Measurements from ENCODE around the gene APBB2. TPM values are rescaled to one million over a fixed set of nuclear protein-coding genes. Genes with fewer than 3 reads are reported as not detected.
"Not testable (repeated sequence)": the region's sequence is repeated elsewhere in the genome, so short reads cannot be mapped to it uniquely, and the experiment has no call there.

The APBB2 gene
- total RNA-seq, 1 experiment from 2014 or later: 46.0 TPM

- H3K27ac ChIP-seq: no peak overlapping the region
- CTCF ChIA-PET: interaction anchor here (0.6 to 1.2 kb wide), 6 partner anchors 15 to 1200 kb away, joined by 3 to 13 read pairs (median 4); no protein-coding TSS in a partner anchor
- H3K9me2 ChIP-seq (ENCODE audit: insufficient read depth): no peaks in the 10 kb centered on the region
- H3K79me2 ChIP-seq (ENCODE audit: low read depth): no peaks in the 10 kb centered on the region
- no peaks in the 10 kb centered on the region for H3K27me3 ChIP-seq (ENCODE audit: insufficient read depth, low read depth)
- no peak overlapping the region for H2AFZ ChIP-seq
- peak overlapping the region; percentile 53 for H3K4me2 ChIP-seq
- no peak overlapping the region for H3K4me3 ChIP-seq
- H4K20me1 ChIP-seq (ENCODE audit: insufficient read depth): no peaks in the 10 kb centered on the region
- no peaks in the 10 kb centered on the region for H3K36me3 ChIP-seq (ENCODE audit: low read depth)
- TSS peak; percentile 82 for BruUV-seq (replicated peaks)
- intact Hi-C loops (cut with micrococcal nuclease; ENCODE audit: unreplicated experiment): loop anchor here (1.0 to 10.0 kb wide), 4 partner anchors 162 to 976 kb away; partner anchors contain the start of genes APBB2, NSUN7 and UCHL1
- DNase-seq: peak; percentile 41 to 80
- H3F3A ChIP-seq (ENCODE audit: insufficient read depth, low read depth): no peaks in the 10 kb centered on the region
- TF ChIP-seq EZH2 (IDR thresholded peaks at IDR 0.05; ENCODE audit: low read depth): no peak
- TF ChIP-seq, protein P1, sequence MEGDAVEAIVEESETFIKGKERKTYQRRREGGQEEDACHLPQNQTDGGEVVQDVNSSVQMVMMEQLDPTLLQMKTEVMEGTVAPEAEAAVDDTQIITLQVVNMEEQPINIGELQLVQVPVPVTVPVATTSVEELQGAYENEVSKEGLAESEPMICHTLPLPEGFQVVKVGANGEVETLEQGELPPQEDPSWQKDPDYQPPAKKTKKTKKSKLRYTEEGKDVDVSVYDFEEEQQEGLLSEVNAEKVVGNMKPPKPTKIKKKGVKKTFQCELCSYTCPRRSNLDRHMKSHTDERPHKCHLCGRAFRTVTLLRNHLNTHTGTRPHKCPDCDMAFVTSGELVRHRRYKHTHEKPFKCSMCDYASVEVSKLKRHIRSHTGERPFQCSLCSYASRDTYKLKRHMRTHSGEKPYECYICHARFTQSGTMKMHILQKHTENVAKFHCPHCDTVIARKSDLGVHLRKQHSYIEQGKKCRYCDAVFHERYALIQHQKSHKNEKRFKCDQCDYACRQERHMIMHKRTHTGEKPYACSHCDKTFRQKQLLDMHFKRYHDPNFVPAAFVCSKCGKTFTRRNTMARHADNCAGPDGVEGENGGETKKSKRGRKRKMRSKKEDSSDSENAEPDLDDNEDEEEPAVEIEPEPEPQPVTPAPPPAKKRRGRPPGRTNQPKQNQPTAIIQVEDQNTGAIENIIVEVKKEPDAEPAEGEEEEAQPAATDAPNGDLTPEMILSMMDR (conservative IDR thresholded peaks at IDR 0.05): peak; percentile 92
- no peaks in the 10 kb centered on the region for H3K9me3 ChIP-seq (ENCODE audit: insufficient read depth, low read depth)
- POLR2A ChIA-PET (ENCODE audit: unreplicated experiment): interaction anchor here (1.0 kb wide), 1 partner anchor 348 kb away, joined by 5 read pairs; the partner anchor contains the start of gene UCHL1
- H3K4me1 ChIP-seq (replicated peaks; ENCODE audit: insufficient read depth): peaks cover 10% of the 10 kb centered on the region; the same call in 1 of the 2 replicates
Observed at GRCh38 chr4:40908702-40909362, 305.5 kb downstream of the APBB2 start.

DNA sequence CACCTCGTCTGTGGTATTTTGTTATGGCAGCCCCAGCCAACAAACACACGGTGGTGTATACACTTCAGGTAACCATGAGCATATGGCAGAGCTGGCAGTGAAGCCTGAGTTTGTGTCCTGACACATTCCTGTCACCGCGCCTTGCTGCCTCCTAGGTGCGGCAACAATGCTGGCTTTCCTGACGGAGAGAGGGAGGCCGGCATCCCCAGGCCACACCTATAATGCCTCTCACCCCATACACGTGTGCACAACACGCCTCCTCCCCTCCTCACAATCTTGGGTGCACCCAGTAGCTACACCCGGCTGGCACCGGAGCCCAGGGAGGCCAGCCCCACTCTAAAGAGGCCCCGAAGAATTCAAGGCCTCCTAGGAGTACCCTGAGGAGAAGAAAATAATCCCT lies 306.0 kb downstream of the APBB2 start:
- H3K36me3 ChIP-seq (ENCODE audit: low read depth): no peaks in the 10 kb centered on the region
- H3K27me3 ChIP-seq (ENCODE audit: insufficient read depth, low read depth): no peaks in the 10 kb centered on the region
- H4K20me1 ChIP-seq (ENCODE audit: insufficient read depth): no peaks in the 10 kb centered on the region
- peak; percentile 60 to 78 for DNase-seq
- H3K9me2 ChIP-seq (ENCODE audit: insufficient read depth): no peaks in the 10 kb centered on the region
- no TSS peak for BruUV-seq (replicated peaks)
- ChIA-PET POLR2A (ENCODE audit: unreplicated experiment) (interaction anchor here (1.0 kb wide), 1 partner anchor 348 kb away, joined by 5 read pairs; the partner anchor contains the start of gene UCHL1), CTCF (interaction anchor here (0.5 to 1.2 kb wide), 7 partner anchors 15 to 1110 kb away, joined by 3 to 13 read pairs (median 4); no protein-coding TSS in a partner anchor)
- no peak overlapping the region for H2AFZ ChIP-seq
- intact Hi-C loops (cut with micrococcal nuclease; ENCODE audit: unreplicated experiment): loop anchor here (1.0 to 10.0 kb wide), 4 partner anchors 161 to 977 kb away; partner anchors contain the start of genes APBB2, NSUN7 and UCHL1
- H3K27ac ChIP-seq: no peak overlapping the region
- H3K4me2 ChIP-seq: peak overlapping the region; percentile 53
- no peaks in the 10 kb centered on the region for H3F3A ChIP-seq (ENCODE audit: insufficient read depth, low read depth)
- H3K79me2 ChIP-seq (ENCODE audit: low read depth): no peaks in the 10 kb centered on the region
- TF ChIP-seq, protein P1 (conservative IDR thresholded peaks at IDR 0.05): no peak
- TF ChIP-seq EZH2 (IDR thresholded peaks at IDR 0.05; ENCODE audit: low read depth): no peak
- H3K4me3 ChIP-seq: no peak overlapping the region
- peaks cover 10% of the 10 kb centered on the region; the same call in 1 of the 2 replicates for H3K4me1 ChIP-seq (replicated peaks; ENCODE audit: insufficient read depth)
- H3K9me3 ChIP-seq (ENCODE audit: insufficient read depth, low read depth): no peaks in the 10 kb centered on the region

DNA sequence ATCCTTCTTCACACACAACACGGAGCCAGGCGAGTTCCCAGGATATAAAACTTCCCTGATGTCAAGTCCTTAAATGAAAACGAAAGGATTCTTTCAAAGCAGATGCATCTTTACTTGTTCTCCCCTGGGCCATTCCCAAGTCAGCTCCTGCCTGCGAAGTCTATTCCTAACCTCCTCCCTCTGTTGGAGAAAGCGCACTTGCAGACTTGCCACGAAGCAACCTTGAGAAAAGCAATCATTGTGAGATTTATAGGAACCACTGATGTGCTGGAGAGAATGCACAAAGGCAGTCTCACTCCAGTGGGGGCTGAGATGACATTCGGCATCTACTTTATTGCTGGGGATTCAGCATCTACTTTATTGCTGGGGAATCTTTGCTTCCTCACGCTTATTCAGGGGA lies 308.9 kb downstream of the APBB2 start:
- intact Hi-C loops (cut with micrococcal nuclease; ENCODE audit: unreplicated experiment): loop anchor here (5.0 to 10.0 kb wide), 2 partner anchors 158 to 979 kb away; partner anchors contain the start of gene NSUN7
- no peaks in the 10 kb centered on the region for H3K9me3 ChIP-seq (ENCODE audit: insufficient read depth, low read depth)
- TF ChIP-seq, protein P1 (conservative IDR thresholded peaks at IDR 0.05): no peak
- TF ChIP-seq EZH2 (IDR thresholded peaks at IDR 0.05; ENCODE audit: low read depth): no peak
- no peaks in the 10 kb centered on the region for H3K36me3 ChIP-seq (ENCODE audit: low read depth)
- ChIA-PET POLR2A (ENCODE audit: unreplicated experiment) (no interaction called here), CTCF (no interaction called here)
- no TSS peak for BruUV-seq (replicated peaks)
- no peaks in the 10 kb centered on the region for H3K79me2 ChIP-seq (ENCODE audit: low read depth)
- H3K27ac ChIP-seq: no peak overlapping the region
- no peaks in the 10 kb centered on the region for H4K20me1 ChIP-seq (ENCODE audit: insufficient read depth)
- H3K27me3 ChIP-seq (ENCODE audit: insufficient read depth, low read depth): no peaks in the 10 kb centered on the region
- no peak overlapping the region for H2AFZ ChIP-seq
- peaks cover 10% of the 10 kb centered on the region; the same call in 1 of the 2 replicates for H3K4me1 ChIP-seq (replicated peaks; ENCODE audit: insufficient read depth)
- H3F3A ChIP-seq (ENCODE audit: insufficient read depth, low read depth): no peaks in the 10 kb centered on the region
- no peak for DNase-seq
- H3K4me3 ChIP-seq: no peak overlapping the region
- H3K9me2 ChIP-seq (ENCODE audit: insufficient read depth): no peaks in the 10 kb centered on the region
- H3K4me2 ChIP-seq: no peak overlapping the region

DNA sequence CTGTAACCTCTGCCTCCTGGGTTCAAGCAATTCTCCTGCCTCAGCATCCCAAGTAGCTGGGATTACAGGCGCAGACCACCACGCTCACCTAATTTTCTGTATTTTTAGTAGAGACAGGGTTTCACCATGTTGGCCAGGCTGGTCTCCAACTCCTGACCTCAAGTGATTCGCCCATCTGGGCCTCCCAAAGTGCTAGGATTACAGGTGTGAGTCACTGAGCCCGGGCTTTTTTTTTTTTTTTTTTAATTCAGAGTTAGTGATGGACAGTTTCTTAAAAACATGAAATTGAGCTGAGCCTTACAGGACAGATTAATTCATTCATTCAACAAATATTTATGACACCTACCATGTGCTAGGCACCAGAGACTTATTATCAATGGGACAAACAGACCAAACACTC lies 313.8 kb downstream of the APBB2 start:
- H4K20me1 ChIP-seq (ENCODE audit: insufficient read depth); POLR2A ChIA-PET (ENCODE audit: unreplicated experiment); BruUV-seq (replicated peaks): not testable (repeated sequence)

More for the DNA sequence above, 313.8 kb downstream of the APBB2 start:
- not testable (repeated sequence) for H3F3A ChIP-seq (ENCODE audit: insufficient read depth, low read depth); H2AFZ ChIP-seq; H3K9me3 ChIP-seq (ENCODE audit: insufficient read depth, low read depth); H3K27ac ChIP-seq; H3K4me2 ChIP-seq; H3K79me2 ChIP-seq (ENCODE audit: low read depth); DNase-seq; H3K4me3 ChIP-seq; H3K4me1 ChIP-seq (replicated peaks; ENCODE audit: insufficient read depth); H3K36me3 ChIP-seq (ENCODE audit: low read depth); H3K9me2 ChIP-seq (ENCODE audit: insufficient read depth); H3K27me3 ChIP-seq (ENCODE audit: insufficient read depth, low read depth)
- CTCF ChIA-PET: interaction anchor here (0.6 to 0.7 kb wide), 5 partner anchors 60 to 716 kb away, joined by 4 to 11 read pairs (median 5); no protein-coding TSS in a partner anchor
- intact Hi-C loops (cut with micrococcal nuclease; ENCODE audit: unreplicated experiment): loop anchor here (10.0 kb wide), 1 partner anchor 984 kb away; no protein-coding TSS in a partner anchor
